Measurements from ENCODE around the gene DCN.
"Not testable (repeated sequence)": the region's sequence is repeated elsewhere in the genome, so short reads cannot be mapped to it uniquely, and the experiment has no call there.

The DCN gene, protein sequence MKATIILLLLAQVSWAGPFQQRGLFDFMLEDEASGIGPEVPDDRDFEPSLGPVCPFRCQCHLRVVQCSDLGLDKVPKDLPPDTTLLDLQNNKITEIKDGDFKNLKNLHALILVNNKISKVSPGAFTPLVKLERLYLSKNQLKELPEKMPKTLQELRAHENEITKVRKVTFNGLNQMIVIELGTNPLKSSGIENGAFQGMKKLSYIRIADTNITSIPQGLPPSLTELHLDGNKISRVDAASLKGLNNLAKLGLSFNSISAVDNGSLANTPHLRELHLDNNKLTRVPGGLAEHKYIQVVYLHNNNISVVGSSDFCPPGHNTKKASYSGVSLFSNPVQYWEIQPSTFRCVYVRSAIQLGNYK

DNA sequence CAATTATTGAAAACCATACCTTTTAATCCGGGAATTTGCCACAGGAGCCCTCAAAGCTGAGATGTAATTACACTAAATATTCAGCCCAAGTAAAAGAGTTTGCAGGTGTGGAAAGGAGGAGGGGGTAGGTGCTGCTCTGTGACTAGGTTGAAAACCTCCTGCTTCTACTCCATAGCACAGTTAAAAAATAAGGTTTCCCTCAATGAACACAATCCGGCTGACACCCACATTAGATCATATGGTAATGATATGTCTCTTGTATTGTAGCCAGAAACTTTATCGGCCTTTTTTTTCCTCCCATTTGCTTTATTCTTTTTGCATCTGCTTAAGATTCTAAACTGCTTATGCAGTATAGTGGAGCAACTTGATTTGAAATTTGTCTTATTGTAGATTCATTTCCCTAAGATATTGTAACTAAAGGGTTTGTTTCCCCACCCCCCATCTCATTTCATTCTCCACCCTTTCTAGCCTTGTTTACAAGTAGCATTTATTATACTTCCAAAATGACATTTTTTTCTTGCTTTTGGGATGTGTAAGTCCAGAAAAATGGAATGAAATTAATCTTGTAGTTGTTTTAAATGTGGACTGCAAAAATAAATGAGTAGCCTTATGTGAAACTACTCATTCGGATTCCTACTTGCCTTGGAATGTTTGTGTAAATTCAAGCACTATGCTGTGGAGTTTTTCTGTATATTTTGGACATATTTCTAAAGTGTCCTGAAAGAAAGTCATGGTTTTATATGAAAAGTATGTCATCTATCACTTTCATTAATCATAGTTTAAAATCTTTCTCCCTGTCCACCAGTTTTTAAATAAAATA lies at the start of gene DCN:
TSS of gene DCN (minus strand) at position 182 of the 820 bp plus-strand sequence. CDS start 4,265 bp downstream, outside the sequence.
- no peak for DNase-seq (ENCODE audit: low spot score)

DNA sequence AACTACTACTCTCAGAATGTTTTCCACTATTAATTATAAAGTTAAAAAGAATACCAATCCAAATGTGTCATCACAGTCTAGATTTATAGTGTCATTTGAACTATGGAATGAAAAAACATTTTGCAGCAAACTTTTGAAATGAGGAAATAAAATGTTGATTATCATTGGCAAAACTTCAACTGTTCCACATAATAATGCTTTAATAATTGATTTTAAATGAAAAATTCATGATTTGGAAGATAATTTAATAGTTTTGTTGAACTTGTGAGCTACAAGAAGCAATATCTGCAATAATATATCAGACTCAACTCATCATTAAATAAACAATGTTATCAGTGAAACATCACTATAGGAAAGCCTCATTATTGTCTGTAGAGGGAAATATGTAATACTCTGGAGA lies 48.2 kb upstream of the DCN start:
- DNase-seq (ENCODE audit: low spot score), result no peak

DNA sequence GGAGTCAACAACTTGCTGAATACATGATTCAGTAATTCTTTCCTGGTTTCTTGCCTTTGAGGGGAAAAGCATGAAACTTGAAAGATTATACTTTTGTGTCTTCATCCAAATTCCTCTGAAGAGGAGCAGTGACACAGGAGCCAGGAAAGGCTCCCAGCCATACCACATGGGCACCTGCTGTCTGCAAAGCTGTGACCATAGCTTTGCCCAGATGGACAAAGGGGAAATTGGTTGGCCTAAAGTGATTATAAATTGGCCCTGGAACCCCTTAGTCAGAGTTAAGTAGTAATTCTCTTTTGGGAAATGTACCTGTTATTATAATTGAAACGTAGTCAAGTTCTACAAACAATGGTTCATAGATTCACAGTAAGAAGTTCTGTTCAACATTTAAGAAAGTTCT lies 44.3 kb upstream of the DCN start:
- no peak for DNase-seq (ENCODE audit: low spot score)

DNA sequence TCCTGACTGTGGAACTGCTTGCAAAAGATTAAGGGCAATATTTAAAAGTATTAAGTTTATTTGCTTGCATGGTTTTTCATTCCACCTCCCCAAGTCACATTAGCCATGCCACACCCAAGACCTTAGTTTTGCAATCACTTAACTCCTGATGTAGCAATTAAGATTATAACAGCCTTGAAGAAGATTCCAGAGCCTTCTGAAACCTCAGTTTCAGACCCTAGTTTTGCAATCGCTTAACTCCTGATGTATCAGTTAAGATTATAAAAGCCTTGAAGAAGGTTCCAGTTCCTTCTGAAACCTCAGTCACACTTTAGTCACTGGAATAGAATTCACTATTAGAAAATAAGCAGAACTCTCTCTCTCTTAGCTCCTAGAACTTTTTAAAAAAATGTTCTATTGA lies 42.7 kb upstream of the DCN start:
- no peak for DNase-seq (ENCODE audit: low spot score)

DNA sequence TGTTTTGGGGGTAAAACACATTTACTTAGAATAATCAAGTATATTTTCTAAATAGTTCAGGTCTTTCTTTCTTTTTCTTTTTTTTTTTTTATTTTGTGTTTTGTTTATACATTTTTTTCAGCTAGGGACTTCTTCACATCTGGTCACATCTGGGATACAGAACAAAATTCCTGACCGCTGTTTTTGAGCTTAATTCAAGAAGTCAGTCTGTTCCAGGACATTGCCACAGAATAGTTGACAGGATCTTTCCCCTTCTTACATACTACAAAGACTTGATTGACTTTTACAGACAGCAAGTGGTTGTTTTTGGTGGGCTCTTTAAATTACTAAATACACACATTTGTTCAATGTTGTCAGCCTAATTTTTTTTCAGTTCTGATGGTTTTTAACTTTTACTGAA lies 41.8 kb upstream of the DCN start:
- no peak for DNase-seq (ENCODE audit: low spot score)

DNA sequence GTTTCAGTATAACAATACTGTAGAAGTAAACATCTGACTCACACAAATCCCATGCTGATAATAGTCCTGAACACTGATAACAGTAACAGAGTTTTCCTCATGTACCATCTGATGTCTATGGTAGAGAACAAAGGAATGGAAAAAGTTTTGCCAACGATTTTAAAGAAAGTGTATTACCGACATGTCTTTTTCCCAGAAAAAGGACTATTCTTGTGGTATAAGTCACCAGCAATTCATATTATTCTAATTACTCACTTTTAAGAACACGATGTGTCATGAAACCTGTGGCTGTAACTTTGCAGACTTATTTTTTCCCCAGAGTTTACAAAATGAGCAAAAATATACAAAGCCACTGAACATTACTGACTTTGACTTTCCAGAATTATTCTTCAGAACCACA lies 40.1 kb upstream of the DCN start:
- DNase-seq (ENCODE audit: low spot score), result no peak

DNA sequence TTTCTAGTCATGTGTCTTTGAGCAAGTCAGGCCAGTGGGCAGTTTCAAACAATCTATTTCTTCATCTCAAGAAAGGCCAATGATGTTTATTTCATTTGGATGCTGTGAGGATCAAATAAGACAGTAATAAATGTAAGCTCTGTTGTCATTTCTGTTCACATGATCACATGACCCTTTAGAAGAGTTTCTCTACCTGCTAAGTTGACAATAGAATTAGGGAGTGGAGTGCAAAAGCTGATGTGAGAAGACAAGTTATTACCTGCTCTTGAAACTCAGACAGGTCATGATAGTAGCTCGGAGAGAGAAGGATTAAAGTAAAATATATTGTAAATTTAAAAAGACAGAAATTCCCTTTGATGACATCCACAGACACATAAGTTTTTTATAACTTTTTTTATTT lies 37.3 kb upstream of the DCN start:
- DNase-seq (ENCODE audit: low spot score), result no peak

DNA sequence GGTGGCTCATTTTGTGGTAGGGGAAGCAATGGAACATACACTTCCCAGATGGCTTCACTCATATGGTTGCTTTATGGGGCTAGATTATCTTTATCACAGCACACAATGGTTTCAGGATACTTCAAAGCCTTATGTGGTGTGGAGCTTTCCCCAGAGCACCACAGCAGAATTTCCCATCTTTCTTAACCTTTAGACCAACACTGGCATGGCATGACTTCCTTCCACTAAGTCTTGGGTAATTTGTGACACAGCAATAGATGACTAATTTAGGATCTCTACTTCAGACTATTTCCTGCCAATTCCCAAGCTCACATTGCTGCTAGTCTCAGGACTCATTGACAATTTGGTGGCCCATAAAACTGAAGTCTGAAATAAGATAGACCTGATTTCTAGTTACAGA lies 36.9 kb upstream of the DCN start:
- DNase-seq (ENCODE audit: low spot score), result no peak

DNA sequence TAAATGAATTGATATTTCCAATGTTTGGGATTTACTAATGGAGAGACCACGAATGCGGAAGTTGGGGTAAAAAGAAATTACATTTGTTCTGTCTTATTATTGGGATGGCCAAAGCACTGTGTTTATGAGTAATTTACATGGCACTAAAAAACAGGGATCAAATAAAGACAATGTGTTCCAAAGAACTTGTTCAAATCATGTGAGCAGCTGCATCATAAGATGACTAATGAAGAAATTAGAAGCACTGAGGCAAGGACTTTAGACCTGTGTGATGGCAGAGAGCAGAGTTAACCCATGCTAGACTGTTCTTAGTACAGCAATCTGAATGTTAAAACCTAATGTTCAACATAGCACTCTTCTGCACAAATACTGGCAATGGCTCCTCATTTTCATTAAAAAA lies 34.3 kb upstream of the DCN start:
- DNase-seq (ENCODE audit: low spot score), result no peak

DNA sequence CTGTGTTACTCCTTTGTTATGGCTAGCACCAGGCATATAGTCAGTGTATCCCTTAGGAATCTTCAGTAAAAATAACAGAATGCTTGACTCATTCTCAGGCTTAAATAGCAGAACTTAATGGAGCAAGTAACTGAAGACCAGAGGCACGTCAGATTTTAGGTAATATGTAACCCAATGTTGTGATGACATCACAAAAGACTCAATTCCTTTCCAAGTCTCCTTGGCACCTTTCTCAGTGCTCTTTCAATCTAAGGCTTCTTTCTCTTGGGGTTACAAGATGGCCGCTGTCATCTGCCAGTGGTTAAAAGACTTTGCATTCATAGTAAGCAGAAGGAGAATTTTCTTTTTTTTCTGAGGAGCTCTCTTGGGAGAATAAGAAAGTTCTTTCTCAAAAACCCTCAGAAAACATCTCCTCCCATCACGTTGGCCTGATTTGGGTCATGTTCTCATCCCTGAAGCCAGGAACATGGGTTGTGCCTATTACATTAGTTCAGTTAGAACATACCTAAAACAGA lies 33.4 kb upstream of the DCN start:
- no peak for DNase-seq (ENCODE audit: low spot score)

DNA sequence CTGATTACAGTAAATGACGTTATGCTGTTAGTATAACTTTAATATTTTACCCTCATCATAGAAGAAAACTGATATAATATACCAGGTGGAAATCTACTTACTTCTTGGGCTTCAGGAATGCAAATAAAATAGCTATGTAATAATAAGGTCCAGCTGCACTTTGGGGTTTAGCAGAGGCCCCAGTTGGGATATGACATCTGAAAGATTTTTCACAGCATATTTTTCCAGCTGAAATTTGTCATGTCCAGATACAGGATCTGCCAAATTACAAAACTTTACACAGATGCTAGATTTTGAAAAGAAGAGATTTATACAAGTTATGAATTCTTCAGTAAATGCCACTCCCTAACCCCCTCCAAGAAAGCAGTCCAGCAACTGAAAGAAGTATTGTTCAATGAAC lies 29.2 kb upstream of the DCN start:
- DNase-seq (ENCODE audit: low spot score), result no peak

DNA sequence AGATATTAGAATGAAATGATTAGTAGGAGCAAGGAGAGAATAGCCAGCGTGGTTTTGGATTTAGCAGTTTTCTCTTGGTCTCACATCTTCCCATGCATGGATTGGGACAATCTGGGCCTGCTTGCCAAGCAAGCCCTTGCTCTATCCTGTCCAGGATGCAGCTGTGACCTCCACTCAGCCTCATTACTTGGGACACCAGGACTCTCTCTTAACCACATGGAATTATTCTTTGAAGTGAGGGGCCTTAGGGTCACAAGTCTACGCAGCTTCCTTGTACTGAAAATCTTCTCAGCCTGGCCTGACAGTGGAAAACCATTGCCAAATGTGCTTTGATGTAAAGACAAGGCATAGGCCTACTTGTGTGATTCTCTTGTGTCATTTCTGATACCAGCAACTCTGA lies 28.0 kb upstream of the DCN start:
- DNase-seq (ENCODE audit: low spot score), result no peak

DNA sequence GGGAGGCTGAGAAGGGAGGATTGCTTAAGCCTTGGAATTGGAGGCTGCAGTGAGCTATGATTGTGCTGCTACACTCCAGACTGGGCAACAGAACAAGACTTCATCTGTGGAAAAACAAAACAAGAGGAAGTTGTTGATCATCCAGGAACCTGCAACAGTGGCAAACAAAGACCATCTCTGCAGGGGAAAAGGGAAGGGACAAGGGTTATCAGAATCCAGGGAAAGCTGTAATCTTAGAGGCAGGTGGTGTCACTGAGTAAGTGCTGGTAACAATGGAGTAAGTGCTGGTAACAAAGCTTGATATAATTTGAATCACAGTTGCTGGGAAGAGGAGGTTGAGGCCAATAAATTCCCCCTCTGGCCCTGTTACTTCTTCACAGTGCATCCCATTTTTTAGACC lies 27.5 kb upstream of the DCN start:
- no peak for DNase-seq (ENCODE audit: low spot score)

DNA sequence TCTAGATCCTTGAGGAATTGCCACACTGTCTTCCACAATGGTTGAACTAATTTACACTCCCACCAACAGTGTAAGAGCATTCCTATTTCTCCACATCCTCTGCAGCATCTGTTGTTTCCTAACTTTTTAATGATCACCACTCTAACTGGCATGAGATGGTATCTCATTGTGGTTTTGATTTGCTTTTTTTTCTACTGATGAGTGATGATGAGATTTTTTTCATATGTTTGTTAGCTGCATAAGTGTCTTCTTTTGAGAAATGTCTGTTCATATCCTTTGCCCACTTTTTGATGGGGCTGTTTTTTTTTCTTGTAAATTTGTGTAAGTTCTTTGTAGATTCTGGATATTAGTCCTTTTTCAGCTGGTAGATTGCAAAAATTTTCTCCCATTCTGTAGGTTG lies 24.7 kb upstream of the DCN start:
- not testable (repeated sequence) for DNase-seq (ENCODE audit: low spot score)

DNA sequence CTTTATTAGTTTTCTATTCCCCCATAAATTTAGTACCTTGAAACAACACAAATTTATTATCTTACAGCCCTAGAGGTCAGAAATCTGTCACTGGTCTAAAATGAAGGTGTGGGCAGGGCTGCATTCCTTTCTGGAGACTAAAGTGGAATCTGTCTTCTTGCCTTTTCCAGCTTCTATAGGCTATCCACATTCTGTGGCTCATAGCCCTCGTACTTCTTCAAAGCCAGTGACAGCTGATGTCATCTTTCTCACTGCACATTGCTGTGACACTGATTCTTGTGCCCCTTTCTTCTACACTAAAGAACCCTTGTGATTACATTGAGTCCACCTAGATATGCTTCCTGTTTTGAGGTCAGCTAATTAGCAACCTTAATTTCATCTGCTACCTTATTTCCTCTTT lies 23.2 kb upstream of the DCN start:
- no peak for DNase-seq (ENCODE audit: low spot score)

DNA sequence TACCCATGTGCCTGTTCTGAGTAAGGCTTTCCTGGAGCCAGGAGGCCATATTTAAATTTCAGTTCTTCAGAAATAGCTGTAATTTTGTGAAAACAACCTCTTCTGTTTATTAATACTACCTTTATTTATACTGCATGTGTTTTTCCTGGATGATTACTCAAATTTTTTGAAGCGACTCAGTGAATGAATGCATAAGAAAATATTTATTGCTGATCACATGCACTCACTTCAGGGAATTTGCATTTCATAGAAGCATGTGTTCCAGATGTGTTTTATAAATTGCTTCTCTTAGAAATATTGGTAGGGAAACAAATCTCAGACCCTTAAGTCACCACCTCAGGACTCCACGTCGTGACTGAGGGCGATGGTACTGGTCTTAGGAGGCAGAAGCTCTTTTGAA lies 21.8 kb upstream of the DCN start:
- DNase-seq (ENCODE audit: low spot score), result no peak

DNA sequence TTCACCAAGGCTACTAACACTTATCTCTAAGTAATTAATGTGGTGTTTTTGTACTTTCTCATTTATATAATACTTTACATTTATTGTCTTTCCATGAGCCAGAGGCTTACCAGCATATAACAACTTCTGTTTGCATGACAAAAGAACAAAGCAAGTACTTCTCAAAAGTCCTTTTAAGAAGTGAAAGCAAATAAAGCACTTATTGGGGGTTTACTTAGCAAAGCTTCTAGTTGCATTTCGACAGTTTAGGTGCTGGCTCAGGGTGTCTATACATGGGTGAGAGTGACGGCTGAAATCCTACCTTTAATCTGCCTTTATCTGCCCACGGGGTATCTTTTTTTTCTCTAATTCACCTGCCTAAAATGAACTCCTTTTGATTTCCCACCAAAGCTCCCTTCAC lies 21.0 kb upstream of the DCN start:
- no peak for DNase-seq (ENCODE audit: low spot score)

DNA sequence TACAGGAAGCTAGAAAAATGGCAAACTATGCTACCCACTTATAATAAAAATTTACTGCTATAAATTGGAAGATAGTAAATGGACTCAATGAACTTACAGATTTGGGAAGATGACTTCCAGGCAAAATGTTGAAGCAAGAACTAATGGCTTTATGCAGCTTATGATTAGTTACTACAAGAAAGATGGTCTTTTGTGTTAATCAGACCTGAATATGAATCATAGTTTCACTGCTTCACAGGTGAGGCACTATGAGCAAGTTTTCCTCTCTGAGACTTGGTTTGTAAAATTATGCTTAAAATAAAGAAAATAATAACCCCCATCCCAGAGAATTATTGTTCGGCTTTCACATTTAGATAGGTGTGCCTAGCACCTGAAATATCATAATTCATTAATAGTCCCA lies 19.8 kb upstream of the DCN start:
- DNase-seq (ENCODE audit: low spot score), result no peak

DNA sequence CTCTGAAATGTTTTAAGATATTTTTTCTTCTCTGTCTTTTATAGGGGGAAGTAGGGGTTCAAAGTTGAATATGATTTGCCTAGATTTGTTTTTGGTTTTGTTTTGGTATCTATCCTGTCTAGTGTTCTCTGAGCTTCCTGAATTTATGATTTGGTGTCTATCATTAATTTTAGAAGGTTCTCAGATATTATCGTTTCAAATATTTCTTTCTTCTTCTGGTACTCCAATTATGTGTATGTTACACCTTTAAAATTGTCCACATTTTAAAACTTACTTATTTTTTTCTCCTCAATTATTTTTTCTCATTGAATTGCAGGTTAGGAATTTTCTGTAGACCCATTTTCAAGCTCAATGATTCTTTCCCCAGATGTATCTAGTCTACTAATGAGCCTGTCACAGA lies 13.8 kb upstream of the DCN start:
- no peak for DNase-seq (ENCODE audit: low spot score)

DNA sequence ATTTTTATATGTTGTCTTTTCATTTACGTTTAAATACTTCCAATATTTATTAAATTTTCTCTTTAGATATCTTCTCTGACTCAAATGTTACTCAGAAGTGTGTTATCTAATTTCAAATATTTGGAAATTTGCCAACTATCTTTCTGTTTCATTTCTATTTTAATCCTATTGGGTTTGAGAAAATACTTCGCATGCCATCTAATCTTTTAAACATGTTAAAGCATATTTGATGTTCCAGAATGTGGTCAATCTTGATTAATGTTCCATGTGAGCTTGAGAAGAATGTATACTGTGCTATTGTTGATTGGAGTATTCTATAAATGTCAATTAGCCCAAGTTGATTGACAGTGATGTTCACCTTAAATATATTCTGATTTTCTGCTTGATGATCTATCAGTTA lies 11.9 kb upstream of the DCN start:
- no peak for DNase-seq (ENCODE audit: low spot score)

DNA sequence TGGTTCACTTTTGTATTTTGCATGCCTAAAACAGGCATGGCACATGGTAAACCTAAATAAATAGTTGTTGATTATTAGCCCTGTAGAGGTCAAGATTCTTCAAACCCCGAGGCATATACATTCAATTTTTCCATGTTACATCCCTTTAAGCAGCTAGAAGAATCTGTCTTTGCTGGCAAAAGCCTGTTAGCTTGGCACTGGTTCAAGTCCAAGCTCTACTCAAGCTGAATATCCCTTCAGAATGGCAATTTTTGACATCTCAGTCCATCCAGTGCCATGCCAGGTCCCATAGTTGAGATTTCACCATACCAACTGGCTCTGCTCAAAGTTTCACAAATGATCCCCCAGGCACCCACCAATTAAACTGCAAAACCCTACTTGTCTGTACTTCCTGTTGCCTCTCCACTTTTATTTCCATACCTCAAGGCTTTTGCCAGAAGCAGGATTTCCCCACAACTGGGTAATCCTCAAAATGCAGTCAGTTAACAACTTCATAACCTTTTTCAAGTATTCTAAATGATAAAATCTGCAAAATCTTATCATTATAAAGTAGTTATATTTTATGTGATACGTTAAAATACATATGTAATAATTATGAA lies 9.0 kb upstream of the DCN start:
- DNase-seq (ENCODE audit: low spot score), result no peak

DNA sequence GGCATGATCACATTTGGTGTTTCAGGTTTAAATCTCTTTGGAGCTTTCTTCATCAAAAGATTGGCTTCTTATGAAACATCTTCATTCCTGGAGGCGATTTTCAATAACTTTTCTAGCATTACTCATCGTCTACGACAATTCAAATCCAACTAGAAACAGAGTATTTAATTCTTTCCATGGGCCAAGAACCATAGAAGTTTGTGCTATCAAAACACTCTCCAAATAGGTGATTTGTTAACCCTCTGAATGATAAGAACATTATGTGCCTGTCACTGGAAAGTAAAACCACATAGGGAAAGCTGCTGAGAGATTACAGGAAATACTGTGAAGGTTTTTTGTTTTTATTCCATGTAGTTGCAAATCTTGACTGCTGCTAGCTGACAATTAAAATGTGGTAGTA lies 6.9 kb upstream of the DCN start:
- DNase-seq (ENCODE audit: low spot score), result no peak

DNA sequence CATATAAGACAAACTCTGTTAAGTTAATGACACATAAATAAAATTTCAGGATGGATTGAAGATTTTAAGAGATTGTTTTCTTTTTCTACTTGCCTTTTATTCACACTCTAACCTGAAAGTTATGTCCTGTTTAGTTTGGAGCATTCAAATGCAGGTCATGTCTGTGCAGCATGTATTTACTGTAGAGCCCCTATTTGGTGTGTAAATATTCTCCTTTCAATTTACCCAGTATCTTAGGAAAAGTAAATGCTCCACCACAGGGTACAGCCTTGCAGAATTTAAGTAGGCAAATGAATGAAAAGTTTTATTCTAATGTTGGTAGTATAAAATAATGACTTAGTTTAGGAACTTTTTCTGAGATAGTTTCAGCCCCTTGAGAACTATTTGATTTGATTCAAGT lies 6.2 kb upstream of the DCN start:
- DNase-seq (ENCODE audit: low spot score), result no peak

Measured in hematopoietic multipotent progenitor cell treated with erythropoietin and hydrocortisone succinate and interleukin-3 and kit ligand, for 17 days (in vitro differentiated cells).